GM12865 (cell line): ENCODE results near the gene KIR2DL1.
A peak's percentile ranks its signal among the peaks of the same experiment; 100 is the strongest.
"Not testable (repeated sequence)": the region's sequence is repeated elsewhere in the genome, so short reads cannot be mapped to it uniquely, and the experiment has no call there.

Source experiments
- DNase-seq: peaks from one replicate; pipeline ENCODE4 v3.0.0; 2010; ENCODE audit warnings: low read depth
- H3K4me3 ChIP-seq: 2 replicates; pipeline ENCODE4 v1.5.1; 2011; ENCODE audit warnings: mild to moderate bottlenecking, low read depth, low read length, control low read depth
- TF ChIP-seq, protein P1 (sequence below): IDR thresholded peaks from 2 replicates; pipeline ENCODE4 v1.5.1; 2011; ENCODE audit warnings: low read length, control low read depth, low read depth, inconsistent platforms; ENCODE audit not compliant: insufficient read depth; ENCODE audit errors: missing control alignments

Gene KIR2DL1

DNA sequence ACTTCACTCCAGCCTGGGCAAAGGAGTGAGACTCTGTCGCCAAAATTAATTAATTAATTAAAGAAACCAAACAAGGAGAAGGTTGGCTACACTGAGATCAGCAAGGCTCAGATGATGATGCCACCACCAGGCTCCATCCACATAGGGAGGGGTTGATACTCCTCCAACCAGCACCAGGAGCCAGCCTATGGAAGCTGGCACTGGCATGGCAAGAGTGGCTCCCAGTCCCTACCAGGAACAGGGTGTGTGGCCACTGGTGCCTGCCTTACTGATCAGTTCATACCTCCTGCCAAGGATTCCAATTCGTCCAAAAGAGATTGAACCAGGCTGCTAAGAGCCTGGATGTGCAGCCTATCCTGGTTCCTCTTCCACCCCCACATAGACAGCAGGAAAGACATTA lies 3.1 kb downstream of the KIR2DL1 start:
- not testable (repeated sequence) for DNase-seq

DNA sequence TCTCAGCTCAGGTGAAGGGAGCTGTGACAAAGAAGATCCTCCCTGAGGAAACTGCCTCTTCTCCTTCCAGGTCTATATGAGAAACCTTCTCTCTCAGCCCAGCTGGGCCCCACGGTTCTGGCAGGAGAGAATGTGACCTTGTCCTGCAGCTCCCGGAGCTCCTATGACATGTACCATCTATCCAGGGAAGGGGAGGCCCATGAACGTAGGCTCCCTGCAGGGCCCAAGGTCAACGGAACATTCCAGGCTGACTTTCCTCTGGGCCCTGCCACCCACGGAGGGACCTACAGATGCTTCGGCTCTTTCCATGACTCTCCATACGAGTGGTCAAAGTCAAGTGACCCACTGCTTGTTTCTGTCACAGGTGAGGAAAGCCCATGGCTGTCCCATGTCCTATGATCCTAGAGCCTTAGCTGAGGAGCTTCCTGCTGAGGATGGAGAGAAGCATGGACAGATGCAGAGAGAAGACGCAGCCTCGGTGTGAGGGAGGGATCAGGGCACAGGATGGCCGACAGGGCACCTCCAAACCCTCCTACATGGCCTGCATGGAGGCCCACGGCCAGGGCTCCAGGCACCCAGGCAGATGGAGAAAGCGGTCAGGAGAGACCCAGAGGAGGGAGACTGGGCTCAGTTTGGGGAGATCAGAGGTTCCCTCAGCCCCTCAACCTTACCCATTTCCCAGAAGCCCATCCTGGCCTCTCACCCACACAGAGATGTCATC lies 5.7 kb downstream of the KIR2DL1 start:
- not testable (repeated sequence) for H3K4me3 ChIP-seq, DNase-seq

More for the DNA sequence above, 3.1 kb downstream of the KIR2DL1 start:
- H3K4me3 ChIP-seq = not testable (repeated sequence)

DNA sequence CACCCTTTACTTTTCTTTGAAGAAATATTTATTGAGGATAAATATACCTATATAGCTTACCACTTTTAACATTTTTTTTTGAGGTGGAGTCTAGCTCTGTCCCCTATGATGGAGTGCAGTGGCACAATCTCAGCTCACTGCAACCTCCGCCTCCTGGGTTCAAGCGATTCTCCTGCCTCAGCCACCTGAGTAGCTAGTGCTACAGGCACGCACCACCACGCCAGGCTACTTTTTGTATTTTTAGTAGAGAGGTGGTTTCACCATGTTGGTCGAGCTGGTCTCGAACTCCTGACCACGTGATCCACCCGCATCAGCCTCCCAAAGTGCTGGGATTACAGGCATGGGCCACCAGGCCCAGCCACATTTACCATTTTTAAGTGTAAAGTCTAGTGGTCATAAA lies 6.2 kb downstream of the KIR2DL1 start:
- DNase-seq, H3K4me3 ChIP-seq: not testable (repeated sequence)

DNA sequence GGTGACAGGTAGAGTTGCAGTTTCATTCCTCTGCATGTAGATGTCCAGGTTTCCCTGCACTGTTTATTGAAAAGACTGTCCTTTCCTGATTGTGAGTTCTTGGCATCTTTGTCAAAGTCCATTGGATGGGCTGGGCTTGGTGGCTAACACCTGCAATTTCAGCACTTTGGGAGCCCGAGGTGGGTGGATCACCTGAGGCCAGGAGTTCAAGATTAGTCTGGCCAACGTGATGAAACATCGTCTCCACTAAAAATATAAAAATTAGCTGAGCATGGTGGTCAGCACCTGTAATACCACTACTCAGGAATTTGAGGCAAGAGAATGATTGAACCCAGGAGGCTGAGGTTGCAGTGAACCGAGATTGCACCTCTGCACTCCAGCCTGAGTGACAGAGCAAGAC lies 8.3 kb downstream of the KIR2DL1 start:
- not testable (repeated sequence) for DNase-seq, H3K4me3 ChIP-seq

DNA sequence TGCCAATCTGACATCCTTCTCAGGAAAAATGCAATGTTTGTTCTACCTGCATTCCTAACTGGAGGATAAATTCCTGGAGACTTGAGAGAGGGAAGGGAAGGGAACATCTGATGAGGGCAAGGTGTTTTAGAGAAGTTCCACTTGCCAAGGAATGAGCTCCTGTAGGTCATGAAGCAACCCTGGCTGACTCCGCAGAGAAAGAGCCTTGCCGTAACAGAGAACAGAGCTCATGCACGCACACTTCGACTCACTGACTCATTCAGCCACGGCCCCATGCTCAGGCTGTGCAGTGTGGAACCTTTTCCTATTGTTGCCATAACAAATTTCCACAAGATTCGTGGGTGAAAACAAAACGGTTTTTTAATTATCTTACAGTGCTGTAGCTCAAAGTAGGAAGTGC lies 9.3 kb downstream of the KIR2DL1 start:
- not testable (repeated sequence) for DNase-seq, H3K4me3 ChIP-seq

DNA sequence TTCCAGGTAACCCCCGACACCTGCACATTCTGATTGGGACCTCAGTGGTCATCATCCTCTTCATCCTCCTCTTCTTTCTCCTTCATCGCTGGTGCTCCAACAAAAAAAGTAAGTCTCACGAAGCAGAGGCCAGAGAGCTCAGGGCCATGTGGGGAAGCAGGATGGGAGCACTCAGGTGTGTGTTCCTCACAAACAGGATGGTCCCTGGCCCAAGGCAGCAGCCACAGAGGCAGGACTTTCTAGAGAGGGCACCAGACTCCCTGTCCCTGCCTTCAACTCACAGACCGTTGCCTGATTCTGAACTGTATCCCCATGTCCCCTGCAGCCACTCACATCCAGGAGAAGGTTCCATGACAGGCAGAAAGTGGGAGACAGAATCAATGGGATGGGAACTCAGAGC lies 13.3 kb downstream of the KIR2DL1 start:
- not testable (repeated sequence) for DNase-seq, H3K4me3 ChIP-seq

DNA sequence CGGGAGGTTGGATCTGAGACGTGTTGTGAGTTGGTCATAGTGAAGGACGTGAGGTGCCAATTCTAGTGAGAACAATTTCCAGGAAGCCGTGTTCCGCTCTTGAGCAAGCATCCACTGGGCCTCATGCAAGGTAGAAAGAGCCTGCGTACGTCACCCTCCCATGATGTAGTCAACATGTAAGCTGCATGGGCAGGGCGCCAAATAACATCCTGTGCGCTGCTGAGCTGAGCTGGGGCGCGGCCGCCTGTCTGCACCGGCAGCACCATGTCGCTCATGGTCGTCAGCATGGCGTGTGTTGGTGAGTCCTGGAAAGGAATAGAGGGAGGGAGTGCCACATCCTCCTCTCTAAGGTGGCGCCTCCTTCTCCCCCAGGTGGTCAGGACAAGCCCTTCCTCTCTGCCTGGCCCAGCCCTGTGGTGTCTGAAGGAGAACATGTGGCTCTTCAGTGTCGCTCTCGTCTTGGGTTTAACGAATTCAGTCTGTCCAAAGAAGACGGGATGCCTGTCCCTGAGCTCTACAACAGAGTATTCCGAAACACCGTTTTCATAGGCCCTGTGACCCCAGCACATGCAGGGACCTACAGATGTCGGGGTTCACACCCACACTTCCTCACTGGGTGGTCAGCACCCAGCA lies 16.6 kb downstream of the KIR2DL1 start:
- not testable (repeated sequence) for H3K4me3 ChIP-seq, DNase-seq

DNA sequence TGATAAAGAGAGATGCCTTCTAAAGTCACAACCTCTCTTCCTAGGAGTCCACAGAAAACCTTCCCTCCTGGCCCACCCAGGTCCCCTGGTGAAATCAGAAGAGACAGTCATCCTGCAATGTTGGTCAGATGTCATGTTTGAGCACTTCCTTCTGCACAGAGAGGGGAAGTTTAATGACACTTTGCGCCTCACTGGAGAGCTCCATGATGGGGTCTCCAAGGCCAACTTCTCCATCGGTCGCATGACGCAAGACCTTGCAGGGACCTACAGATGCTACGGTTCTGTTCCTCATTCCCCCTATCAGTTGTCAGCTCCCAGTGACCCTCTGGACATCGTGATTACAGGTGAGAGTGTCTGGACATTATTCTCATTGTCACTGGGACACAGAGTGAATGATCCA lies 18.6 kb downstream of the KIR2DL1 start:
- not testable (repeated sequence) for H3K4me3 ChIP-seq, DNase-seq

DNA sequence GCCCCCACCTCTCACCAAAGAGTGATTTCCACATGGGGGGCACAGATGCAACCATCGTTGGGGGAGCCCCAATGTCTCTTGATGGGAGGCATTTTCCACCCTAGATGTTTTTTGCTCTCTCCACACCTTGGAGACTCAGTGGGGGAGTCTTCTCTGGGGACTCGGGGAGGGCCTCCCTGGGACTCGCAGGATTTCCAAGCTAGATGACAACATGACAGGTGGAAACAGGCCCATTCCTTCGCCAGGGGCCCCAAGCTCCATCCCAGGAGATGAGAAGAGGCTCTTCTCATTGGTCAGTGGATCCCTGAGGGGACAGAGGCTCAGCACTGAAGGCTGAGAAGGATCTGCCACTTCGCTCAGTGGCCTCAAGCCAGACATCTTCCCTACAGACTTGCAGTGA lies 21.1 kb downstream of the KIR2DL1 start:
- no peak for DNase-seq
- TF ChIP-seq, protein P1, sequence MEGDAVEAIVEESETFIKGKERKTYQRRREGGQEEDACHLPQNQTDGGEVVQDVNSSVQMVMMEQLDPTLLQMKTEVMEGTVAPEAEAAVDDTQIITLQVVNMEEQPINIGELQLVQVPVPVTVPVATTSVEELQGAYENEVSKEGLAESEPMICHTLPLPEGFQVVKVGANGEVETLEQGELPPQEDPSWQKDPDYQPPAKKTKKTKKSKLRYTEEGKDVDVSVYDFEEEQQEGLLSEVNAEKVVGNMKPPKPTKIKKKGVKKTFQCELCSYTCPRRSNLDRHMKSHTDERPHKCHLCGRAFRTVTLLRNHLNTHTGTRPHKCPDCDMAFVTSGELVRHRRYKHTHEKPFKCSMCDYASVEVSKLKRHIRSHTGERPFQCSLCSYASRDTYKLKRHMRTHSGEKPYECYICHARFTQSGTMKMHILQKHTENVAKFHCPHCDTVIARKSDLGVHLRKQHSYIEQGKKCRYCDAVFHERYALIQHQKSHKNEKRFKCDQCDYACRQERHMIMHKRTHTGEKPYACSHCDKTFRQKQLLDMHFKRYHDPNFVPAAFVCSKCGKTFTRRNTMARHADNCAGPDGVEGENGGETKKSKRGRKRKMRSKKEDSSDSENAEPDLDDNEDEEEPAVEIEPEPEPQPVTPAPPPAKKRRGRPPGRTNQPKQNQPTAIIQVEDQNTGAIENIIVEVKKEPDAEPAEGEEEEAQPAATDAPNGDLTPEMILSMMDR = no peak
- H3K4me3 ChIP-seq = no peak overlapping the region

DNA sequence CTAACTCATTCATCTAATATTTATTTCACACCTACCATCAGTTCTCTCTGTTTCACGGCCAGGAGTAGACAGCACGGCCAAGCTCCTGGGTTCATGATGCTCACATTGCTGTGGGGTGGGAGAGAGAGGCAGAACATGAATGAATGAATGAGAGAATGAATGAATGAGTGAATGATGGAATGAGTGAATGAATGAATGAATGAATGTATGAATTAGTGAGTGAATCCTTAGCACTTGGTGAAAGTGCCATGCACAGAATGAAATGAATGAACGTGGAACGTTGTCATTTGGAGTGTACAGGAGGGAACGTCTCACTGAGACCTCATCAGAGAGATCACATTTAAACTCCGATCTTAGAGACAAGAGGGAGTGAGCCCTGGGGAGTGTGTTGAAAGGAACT lies 21.9 kb downstream of the KIR2DL1 start:
- no peak overlapping the region for H3K4me3 ChIP-seq
- no peak for DNase-seq
- TF ChIP-seq, protein P1 = no peak

DNA sequence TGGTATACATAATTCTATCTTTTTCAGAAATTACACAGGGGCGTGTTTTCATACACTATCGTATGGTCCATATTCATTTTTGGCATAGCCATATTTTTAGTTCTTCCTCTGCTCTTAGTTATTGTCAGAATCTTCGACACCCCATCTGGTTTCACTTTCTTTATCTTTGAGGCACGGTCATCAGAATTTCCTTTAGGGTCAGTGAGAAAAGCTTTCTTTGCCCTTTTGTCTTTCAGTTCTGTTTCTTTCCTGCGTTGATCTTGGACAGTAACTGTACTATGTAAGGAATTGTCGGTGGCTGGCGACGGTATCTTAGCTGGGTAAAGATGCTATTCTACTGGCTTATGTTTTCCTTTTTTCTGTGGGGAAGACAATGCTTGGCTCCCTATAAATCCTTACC lies 23.2 kb downstream of the KIR2DL1 start:
- DNase-seq = peak; percentile 40
- peak overlapping the region; percentile 51 for H3K4me3 ChIP-seq
- TF ChIP-seq, protein P1 = no peak
